Hematopoietic multipotent progenitor cell treated with erythropoietin and hydrocortisone succinate and interleukin-3 and kit ligand, for 4 days (in vitro differentiated cells): ENCODE results near the gene MCF2L2.
"Not testable (repeated sequence)": the region's sequence is repeated elsewhere in the genome, so short reads cannot be mapped to it uniquely, and the experiment has no call there.

Experiments used
- DNase-seq: peaks from one replicate; pipeline ENCODE4 v3.0.0-alpha.2; 2015

MCF2L2 gene

GRCh38 chr3:183443395-183444385 lies 15.3 kb upstream of the MCF2L2 start:
- no peak for DNase-seq

DNA sequence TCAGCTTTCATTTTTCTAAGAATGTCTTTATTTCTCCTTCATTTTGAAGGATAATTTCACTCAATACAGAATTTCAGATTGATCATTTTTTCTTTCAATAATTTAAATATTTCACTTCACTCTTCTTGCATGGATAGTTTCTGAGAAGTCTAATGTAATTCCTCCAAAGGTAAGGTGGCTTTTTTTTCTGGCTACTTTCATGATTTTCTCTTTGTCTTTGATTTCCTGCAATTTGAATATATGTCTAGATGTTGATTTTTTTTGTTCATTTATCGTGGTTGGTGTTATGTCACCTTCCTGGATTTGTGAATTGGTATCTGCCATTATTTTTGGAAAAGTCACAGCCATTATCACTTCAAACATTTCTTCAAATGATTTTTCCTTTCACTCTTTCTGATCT lies 14.6 kb upstream of the MCF2L2 start:
- DNase-seq: no peak

- DNase-seq: peak; percentile 35
These were observed 12.1 kb upstream of the MCF2L2 start for GRCh38 chr3:183440521-183440920.

DNA sequence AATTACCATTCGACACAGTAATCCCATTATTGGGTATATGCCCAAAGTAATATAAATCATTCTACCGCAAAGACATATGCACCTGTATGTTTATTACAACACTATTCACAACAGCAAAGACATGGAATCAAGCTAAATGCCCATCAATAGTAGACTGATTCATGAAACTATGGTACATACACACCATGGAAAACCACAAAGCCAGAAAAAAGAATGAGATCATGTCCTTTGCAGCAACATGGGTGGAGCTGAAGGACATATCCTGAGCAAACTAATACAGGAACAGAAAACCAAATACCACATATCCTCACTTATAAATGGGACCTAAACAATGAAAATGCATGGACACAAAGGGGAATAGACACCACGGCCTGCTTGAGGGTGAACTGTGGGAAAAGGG lies 11.1 kb upstream of the MCF2L2 start:
- DNase-seq: peak; percentile 25

GRCh38 chr3:183438735-183439134 lies 10.3 kb upstream of the MCF2L2 start:
- peak; percentile 41 for DNase-seq

DNA sequence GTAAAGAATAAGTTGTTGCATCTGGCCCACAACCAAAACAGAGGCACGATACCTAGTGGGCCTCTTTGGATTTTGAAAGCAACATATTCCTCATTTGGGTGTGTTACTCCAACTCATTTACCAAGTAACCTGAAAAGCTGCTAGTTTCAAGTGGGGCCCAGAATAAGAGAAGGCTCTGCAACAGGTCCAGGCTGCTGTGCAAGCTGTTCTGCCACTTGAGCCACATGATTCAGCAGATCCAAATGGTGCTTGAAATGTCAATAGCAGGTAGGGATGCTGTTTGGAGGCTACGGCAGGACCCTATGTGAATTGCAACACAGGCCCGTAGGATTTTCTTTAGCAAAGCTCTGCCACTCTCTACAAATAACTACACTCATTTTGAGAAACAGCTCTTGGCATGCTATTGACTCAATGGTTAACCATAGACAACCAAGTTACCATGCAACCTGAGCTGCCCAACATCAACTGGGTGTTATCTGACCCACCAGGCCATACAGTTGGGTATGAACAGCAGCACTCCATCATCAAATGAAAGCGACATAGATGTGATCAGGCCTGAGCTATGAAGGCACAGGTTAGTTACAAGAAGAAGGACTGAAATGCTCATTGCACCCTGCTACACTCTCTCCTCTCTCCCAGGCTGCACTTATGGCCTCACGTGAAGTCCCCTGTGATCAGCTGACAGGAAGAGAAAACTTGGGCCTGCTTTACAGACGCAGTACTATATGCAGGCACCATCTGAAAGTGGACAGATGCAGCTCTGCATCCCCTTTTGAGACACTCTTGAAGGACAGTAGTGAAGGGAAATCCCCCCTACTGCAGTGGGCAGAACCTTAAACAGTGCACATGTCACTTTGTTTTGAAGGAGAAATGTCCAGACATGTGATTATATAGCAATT lies 9.5 kb upstream of the MCF2L2 start:
- DNase-seq: no peak

GRCh38 chr3:183437061-183437460 lies 8.6 kb upstream of the MCF2L2 start:
- no peak for DNase-seq

DNA sequence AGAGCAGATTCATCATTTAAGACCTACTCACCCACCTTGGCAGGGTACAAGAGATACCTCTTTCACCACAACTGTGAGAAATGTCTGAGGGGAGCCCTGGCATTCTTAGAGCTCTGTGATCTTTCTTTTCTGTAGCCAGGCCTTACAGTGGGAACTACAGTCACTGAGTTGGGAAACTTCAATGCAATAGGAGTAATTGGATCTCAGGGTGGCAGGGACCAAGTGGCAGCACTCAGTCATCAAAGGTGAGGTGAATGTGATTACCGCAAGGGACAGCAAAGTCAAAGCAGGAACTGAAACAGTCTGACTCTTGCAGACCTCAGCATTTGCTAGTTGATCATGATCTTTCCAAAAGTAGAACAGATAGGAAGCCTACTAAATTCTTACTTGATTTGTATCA lies 7.2 kb upstream of the MCF2L2 start:
- DNase-seq: no peak

DNA sequence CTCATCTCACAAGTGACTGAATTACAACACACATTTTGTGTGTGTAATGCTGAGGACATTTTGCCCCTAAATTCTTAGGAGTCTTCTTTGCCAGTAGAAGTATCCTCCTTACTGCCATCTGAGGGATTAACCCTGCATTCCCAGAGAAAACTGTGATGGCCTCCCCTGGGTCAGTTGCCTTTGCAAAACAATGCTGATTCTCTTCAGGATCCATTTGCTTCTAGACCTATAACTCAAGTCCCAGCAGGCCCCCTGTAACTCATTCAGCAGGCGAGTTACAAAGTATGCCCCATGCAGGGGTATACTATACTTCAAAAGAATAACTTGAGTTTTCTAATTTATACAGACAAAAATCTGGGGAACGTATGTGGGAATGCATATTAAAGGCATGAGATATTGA lies 6.6 kb upstream of the MCF2L2 start:
- DNase-seq: no peak

- DNase-seq: no peak
These were observed 6.1 kb upstream of the MCF2L2 start for GRCh38 chr3:183434503-183434902.

- peak; percentile 42 for DNase-seq
These were observed 2.0 kb upstream of the MCF2L2 start for GRCh38 chr3:183430325-183430957.

DNA sequence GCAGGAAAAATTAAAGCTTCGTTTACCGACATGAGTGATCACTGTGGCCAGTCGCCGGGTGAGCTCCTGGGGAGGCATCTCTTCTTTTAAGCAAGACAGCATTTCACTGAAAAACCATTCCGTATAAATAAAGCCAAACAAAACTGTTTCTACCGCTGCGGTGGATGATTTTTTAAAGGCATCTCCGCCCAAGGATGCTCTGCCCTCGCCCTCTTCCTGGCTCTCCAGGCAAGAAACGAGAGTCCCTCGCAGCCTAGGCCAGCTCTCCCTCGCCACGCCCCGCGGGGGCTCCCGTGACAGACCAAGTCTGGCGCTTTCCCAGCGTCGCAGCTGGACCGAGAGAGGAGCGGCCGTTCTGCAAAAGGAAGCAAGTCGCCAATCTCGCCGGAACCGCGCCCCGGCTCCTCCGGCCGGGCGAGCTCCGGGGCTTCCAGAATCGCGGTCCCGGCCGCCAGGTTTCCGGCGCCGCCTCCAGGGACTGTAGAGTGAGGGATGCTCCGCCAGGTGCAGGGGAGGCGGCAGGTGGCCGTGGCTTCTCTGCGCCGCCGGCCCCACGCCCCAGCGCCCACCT lies 458 bp downstream of the MCF2L2 start:
- DNase-seq: peak; percentile 74

- no peak for DNase-seq
These were observed 1.1 kb downstream of the MCF2L2 start for GRCh38 chr3:183427196-183427875.

DNA sequence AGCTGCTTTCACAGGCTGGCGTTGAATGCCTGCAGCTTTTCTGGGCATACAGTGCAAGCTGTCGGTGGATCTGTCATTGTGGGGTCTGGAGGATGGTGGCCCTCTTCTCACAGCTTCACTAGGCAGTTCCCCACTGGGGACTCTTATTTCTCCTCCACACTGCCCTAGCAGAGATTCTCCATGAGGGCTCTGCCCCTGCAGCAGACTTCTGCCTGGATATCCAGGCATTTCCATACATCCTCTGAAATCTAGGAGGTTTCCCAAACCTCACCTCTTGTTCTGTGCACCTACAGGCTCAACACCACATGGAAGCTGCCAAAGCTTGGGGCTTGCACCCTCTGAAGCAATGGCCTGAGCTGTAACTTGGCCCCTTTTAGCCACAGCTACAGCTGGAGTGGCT lies 9.6 kb downstream of the MCF2L2 start:
- not testable (repeated sequence) for DNase-seq

- peak; percentile 32 for DNase-seq
These were observed 17.1 kb downstream of the MCF2L2 start for GRCh38 chr3:183411216-183411922.

DNA sequence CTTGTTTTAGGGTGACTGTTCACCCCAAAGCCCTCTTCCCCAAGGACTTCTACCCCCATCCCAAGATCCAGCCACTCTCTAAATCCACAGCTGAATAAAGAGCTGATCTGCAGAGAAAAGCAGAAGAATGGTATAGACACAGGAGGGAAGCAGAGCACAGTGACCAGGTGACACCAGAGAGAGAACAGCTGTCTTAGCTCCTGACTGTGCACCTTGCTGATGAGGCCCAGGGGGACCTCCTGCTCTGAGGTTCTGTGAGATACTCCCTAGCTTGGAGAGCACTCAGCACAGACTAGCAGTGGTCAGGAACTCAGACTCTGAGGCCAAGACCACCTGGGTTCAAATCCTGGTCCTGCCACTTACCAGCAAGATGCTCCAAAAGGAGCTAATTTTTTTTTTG lies 17.7 kb downstream of the MCF2L2 start:
- DNase-seq: no peak

DNA sequence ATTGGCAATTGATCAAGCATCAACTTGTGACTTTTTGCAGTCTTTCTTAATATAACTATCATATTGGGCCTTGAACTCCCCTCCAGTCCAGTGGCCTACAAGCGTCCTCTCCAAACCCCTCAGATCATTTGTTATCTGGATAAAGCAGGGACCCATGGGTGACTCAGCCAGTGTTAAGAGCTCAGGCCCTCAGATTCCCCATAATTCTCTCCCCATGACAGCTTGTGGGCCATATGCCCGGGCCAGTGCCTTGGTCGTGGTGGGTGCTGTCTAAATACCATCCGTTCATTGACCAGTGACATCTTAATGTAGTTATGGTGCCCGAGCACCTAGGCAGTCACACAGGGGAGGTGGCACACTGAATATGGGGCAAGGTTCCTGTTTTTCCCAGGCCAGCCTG lies 18.1 kb downstream of the MCF2L2 start:
- peak; percentile 54 for DNase-seq

DNA sequence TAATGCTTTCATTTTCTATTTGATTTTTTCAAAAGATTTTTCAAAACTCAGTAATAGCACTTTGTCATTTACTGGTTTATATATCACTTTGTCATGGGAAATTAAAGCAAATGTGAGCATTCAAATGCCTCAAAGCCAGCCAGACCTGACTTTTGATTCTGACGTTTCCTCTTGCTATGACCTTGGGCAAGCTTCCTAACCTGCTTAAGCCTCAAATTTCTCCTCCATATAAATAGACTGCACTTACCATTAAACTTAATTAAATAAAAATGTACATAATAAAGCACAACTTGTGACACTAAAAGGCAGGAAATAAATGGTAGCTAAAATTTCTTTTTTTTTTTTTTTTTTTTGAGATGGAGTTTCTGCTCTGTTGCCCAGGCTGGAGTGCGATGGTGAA lies 19.2 kb downstream of the MCF2L2 start:
- no peak for DNase-seq

- no peak for DNase-seq
These were observed 26.7 kb downstream of the MCF2L2 start for GRCh38 chr3:183401678-183402077.

- DNase-seq: no peak
These were observed 28.1 kb downstream of the MCF2L2 start for GRCh38 chr3:183400352-183400751.

- no peak for DNase-seq
These were observed 31.6 kb downstream of the MCF2L2 start for GRCh38 chr3:183396662-183397391.
